OCI-LY1 (cell line): ENCODE results near the gene PFKFB2.

ENCODE experiments used
- H2AFZ ChIP-seq: fragments of 200-600 bp; sonication (generic), shearing (Covaris generic); 2 replicates; pipeline ENCODE4 v1.6.0; 2014; ENCODE audit warnings: antibody characterized with exemption, mild to moderate bottlenecking, low read length
- H3F3A ChIP-seq: fragments of 200-600 bp; sonication (generic), shearing (Covaris generic); 2 replicates; pipeline ENCODE4 v1.6.0; 2014; ENCODE audit warnings: mild to moderate bottlenecking, antibody characterized with exemption, low read length, moderate library complexity; ENCODE audit not compliant: insufficient read depth
- H3K27ac ChIP-seq: fragments of 200-600 bp; sonication (generic); 2 replicates; pipeline ENCODE4 v1.5.1; 2014; ENCODE audit warnings: low read length, mixed run types, mild to moderate bottlenecking, low read depth; ENCODE audit not compliant: poor library complexity, severe bottlenecking
- H3K27me3 ChIP-seq: fragments of 200-600 bp; sonication (generic); 2 replicates; pipeline ENCODE4 v1.6.0; 2014; ENCODE audit warnings: antibody characterized with exemption, mild to moderate bottlenecking, low read length, moderate library complexity; ENCODE audit not compliant: insufficient read depth
- H3K36me3 ChIP-seq: fragments of 200-600 bp; sonication (generic); 2 replicates; pipeline ENCODE4 v1.6.1; 2014; ENCODE audit warnings: mild to moderate bottlenecking, antibody characterized with exemption, low read length, moderate library complexity, mixed read lengths; ENCODE audit not compliant: insufficient read depth
- H3K4me1 ChIP-seq: fragments of 200-600 bp; sonication (generic); 2 replicates; pipeline ENCODE4 v1.5.1; 2014; ENCODE audit warnings: mild to moderate bottlenecking, low read length, moderate library complexity; ENCODE audit not compliant: insufficient read depth, severe bottlenecking
- H3K4me2 ChIP-seq: fragments of 200-600 bp; sonication (generic), shearing (Covaris generic); 2 replicates; pipeline ENCODE4 v1.6.1; 2014; ENCODE audit warnings: low read length
- H3K4me3 ChIP-seq: fragments of 200-600 bp; sonication (generic); 2 replicates; pipeline ENCODE4 v1.5.1; 2014; ENCODE audit warnings: low read length, low read depth, mild to moderate bottlenecking, mixed read lengths; ENCODE audit not compliant: poor library complexity, severe bottlenecking
- H3K79me2 ChIP-seq: fragments of 200-600 bp; shearing (Covaris generic); 2 replicates; pipeline ENCODE4 v1.6.1; 2016; ENCODE audit warnings: mixed run types, low read length, mixed read lengths; ENCODE audit not compliant: insufficient read depth
- H3K9ac ChIP-seq: fragments of 200-600 bp; sonication (generic), shearing (Covaris generic); 2 replicates; pipeline ENCODE4 v1.6.1; 2014; ENCODE audit warnings: mild to moderate bottlenecking, low read length, mixed read lengths
- H3K9me2 ChIP-seq: fragments of 200-600 bp; sonication (generic), shearing (Covaris generic); 2 replicates; pipeline ENCODE4 v1.6.1; 2014; ENCODE audit warnings: low read depth, mild to moderate bottlenecking, low read length, mixed read lengths
- H3K9me3 ChIP-seq: fragments of 200-600 bp; shearing (Covaris generic); 2 replicates; pipeline ENCODE4 v1.6.1; 2014; ENCODE audit warnings: low read length, mixed read lengths
- H4K20me1 ChIP-seq: fragments of 200-600 bp; sonication (generic), shearing (Covaris generic); 2 replicates; pipeline ENCODE4 v1.6.0; 2016; ENCODE audit warnings: mild to moderate bottlenecking, low read length; ENCODE audit not compliant: insufficient read depth
- EZH2 ChIP-seq: fragments of 200-600 bp; sonication (generic), shearing (Covaris generic); IDR thresholded peaks from 2 replicates; pipeline ENCODE4 v1.8.0; 2017; ENCODE audit warnings: borderline replicate concordance, mixed run types, mild to moderate bottlenecking, antibody characterized with exemption, low read length, moderate library complexity, mixed read lengths
- TF ChIP-seq, protein P1 (sequence below): fragments of 200-600 bp; sonication (generic), shearing (Covaris generic); IDR thresholded peaks from 2 replicates; pipeline ENCODE4 v1.5.1; 2017; ENCODE audit warnings: mild to moderate bottlenecking, antibody characterized with exemption, low read length, moderate library complexity, mixed read lengths

PFKFB2 gene

DNA sequence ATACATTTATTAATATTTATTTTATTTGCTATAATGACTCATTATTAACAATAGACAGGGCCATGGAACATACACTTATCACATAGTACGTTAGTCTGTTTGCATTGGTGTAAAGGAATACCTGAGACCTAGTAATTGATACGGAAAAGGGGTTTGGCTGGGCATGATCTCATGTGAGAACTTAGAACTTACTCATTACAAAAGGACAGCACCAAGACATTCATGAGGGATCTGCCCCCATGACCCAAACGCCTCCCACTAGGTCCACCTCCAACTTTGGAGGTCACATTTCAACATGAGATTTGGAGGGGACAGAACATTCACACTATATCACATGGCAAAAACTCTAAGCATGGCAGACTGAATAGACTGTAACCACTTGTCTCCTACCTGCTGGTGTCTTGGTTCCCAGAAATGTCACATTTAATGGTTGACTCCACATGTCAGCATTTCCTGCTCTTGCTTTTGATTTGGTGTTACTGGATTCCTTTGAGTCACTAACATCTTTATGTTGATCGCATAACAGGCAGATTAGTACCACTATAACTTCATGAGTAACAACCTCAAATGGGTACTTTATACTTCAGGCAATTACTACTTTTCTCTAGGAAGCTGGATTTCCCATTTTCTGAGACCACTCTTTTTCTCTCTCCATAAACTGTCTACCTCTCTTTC lies 17.1 kb upstream of the PFKFB2 start:
- TF ChIP-seq, protein P1, sequence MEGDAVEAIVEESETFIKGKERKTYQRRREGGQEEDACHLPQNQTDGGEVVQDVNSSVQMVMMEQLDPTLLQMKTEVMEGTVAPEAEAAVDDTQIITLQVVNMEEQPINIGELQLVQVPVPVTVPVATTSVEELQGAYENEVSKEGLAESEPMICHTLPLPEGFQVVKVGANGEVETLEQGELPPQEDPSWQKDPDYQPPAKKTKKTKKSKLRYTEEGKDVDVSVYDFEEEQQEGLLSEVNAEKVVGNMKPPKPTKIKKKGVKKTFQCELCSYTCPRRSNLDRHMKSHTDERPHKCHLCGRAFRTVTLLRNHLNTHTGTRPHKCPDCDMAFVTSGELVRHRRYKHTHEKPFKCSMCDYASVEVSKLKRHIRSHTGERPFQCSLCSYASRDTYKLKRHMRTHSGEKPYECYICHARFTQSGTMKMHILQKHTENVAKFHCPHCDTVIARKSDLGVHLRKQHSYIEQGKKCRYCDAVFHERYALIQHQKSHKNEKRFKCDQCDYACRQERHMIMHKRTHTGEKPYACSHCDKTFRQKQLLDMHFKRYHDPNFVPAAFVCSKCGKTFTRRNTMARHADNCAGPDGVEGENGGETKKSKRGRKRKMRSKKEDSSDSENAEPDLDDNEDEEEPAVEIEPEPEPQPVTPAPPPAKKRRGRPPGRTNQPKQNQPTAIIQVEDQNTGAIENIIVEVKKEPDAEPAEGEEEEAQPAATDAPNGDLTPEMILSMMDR = no peak
- Histone ChIP-seq H3K27me3 (no peaks in the 10 kb centered on the region), H3K4me3 (no peak overlapping the region), H3K36me3 (no peaks in the 10 kb centered on the region), H3K9ac (no peak overlapping the region), H3K27ac (no peak overlapping the region), H3K9me3 (no peaks in the 10 kb centered on the region), H3K79me2 (no peaks in the 10 kb centered on the region), H4K20me1 (no peaks in the 10 kb centered on the region), H3F3A (no peaks in the 10 kb centered on the region), H3K4me1 (no peaks in the 10 kb centered on the region), H3K4me2 (no peak overlapping the region), H2AFZ (no peak overlapping the region), H3K9me2 (no peaks in the 10 kb centered on the region)

DNA sequence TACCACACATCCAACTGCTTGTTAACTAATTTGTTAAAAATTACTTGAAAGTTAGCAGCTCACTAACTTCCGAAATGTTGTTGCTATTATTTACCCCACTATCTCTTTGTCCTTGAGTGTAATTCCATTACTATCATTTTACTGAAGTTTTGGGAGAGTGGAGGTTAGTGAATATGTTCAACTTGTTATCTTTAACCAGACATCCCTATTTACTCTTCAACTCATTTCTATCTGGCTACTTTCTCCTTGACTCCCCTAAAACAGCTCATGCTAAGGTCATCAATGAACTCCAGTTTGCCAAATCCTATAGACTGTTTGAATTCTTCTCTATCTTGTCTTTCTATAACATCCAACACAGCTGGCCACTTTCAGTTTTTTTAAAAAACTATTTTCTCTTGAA lies 16.2 kb upstream of the PFKFB2 start:
- no peaks in the 10 kb centered on the region for H3F3A ChIP-seq
- no peaks in the 10 kb centered on the region for H4K20me1 ChIP-seq
- no peaks in the 10 kb centered on the region for H3K9me3 ChIP-seq
- H3K9ac ChIP-seq = no peak overlapping the region
- H3K27me3 ChIP-seq = no peaks in the 10 kb centered on the region
- TF ChIP-seq EZH2 = no peak
- TF ChIP-seq, protein P1 = no peak
- H3K27ac ChIP-seq = no peak overlapping the region
- H3K36me3 ChIP-seq = no peaks in the 10 kb centered on the region
- no peak overlapping the region for H3K4me3 ChIP-seq
- no peak overlapping the region for H2AFZ ChIP-seq
- H3K4me2 ChIP-seq = no peak overlapping the region
- no peaks in the 10 kb centered on the region for H3K9me2 ChIP-seq
- no peaks in the 10 kb centered on the region for H3K4me1 ChIP-seq
- no peaks in the 10 kb centered on the region for H3K79me2 ChIP-seq

DNA sequence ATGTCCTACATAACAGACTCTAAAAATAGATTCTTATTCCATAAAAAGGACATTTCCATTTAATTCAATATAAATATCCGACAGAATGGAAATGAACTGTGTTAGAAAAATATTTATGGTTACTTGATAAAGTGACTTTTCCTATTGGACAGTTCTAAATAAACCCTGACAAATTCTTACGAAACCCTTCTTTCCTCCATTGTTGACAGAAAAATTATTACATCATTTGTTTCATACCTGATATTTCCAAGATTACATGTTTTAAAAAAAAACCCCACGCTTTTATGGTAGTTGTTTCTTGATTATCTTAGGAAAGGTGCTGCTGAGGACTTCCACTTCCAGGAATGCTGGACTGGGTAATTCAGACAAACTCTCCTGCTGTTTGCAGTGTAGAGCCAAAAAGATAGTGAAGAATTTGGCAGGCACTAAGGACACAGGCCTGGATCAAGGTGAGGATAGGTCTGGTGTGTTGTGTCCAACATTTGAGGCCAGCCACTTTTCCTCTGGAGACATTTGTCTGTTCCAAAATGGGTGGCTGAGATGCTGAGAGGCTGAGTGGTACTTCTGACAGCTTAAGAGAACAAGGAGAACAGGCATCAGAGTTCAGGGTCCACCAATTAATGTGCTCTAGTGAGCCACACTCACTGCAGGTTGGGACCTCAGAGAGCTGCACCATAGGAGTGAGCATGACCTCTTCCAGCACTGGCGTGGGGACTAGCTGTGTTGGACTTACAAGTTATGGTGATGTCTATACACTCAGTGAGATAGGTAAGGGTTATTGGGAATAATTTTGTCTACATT lies 13.5 kb upstream of the PFKFB2 start:
- no peaks in the 10 kb centered on the region for H4K20me1 ChIP-seq
- TF ChIP-seq EZH2 = no peak
- TF ChIP-seq, protein P1 = no peak
- H3K36me3 ChIP-seq = peaks cover under 1% of the 10 kb centered on the region; the same call in 1 of the 2 replicates
- H3K9me3 ChIP-seq = no peaks in the 10 kb centered on the region
- no peaks in the 10 kb centered on the region for H3K9me2 ChIP-seq
- H3K4me1 ChIP-seq = no peaks in the 10 kb centered on the region
- H3K4me2 ChIP-seq = no peak overlapping the region
- H3K27ac ChIP-seq = no peak overlapping the region
- H3K9ac ChIP-seq = no peak overlapping the region
- no peaks in the 10 kb centered on the region for H3F3A ChIP-seq
- no peaks in the 10 kb centered on the region for H3K27me3 ChIP-seq
- no peak overlapping the region for H3K4me3 ChIP-seq
- H3K79me2 ChIP-seq = no peaks in the 10 kb centered on the region
- no peak overlapping the region for H2AFZ ChIP-seq
